T-helper 2 cell (primary cell): ENCODE results near the gene ITPK1.
A peak's percentile ranks its signal among the peaks of the same experiment; 100 is the strongest.
"Not testable (repeated sequence)": the region's sequence is repeated elsewhere in the genome, so short reads cannot be mapped to it uniquely, and the experiment has no call there.

Source experiments
- DNase-seq, 5 experiments: peaks; one replicate each; pipeline versions ENCODE4 v3.0.0 to v3.0.0-alpha.2; 2012 to 2022

Gene ITPK1

GRCh38 chr14:93128725-93129459 lies 13.2 kb upstream of the ITPK1 start:
- no peak for DNase-seq

- DNase-seq: no peak
These were observed 10.4 kb upstream of the ITPK1 start for GRCh38 chr14:93126111-93126510.

DNA sequence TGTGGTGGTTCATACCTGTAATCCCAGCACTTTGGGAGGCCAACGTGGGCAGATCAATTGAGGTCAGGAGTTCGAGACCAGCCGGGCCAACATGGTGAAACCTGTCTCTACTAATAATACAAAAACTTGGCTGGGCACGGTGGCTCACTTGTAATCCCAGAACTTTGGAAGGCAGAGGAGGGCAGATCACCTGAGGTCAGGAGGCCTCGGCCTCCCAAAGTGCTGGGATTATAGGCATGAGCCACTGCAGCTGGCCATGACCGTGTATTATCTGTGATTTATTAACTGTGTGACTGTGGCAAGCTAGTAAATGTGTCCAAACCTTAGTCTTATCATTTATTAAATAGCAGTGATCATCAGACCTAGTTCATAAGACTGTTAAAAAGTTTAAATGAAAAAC lies 7.1 kb upstream of the ITPK1 start:
- DNase-seq: no peak

DNA sequence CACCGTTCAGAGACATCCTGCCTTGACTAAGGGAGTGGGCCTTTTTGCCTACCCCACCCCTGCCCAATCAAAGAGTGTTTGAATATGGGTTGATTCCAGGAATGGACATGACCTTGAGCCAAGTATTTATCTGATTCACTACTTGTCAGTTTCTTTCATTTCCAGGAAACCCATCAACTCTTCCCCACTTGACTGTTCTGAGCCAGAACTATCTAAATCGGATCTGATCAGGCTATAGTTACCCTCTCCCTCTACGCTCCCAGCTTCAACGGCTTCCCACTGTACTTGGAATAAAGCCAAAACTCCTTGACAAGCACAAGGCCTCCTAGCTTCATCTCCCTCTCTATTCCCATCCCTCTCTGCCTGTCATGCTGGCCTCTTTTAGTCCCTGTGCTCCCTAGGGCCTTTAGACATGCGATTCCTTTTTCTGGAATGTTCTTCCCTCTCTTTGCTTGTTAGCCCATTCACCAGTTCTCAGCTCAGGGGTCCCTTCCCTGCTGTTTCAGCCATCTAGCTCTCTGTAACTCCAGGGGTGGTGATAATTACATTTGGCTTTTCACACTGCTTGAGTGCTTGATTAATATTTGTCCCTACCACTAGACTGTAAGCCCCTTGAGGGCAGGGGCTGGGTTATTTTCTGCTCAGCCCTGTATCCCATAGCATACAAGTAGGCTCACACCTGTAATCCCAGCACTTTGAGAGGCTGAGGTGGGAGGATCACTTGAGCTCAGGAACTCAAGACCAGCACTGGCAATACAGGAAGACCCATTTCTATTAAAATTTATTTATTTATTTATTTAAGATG lies 5.5 kb upstream of the ITPK1 start:
- DNase-seq: no peak

GRCh38 chr14:93120517-93120916 lies 4.8 kb upstream of the ITPK1 start:
- no peak for DNase-seq

GRCh38 chr14:93116676-93117200 lies 1.0 kb upstream of the ITPK1 start:
- no peak for DNase-seq

DNA sequence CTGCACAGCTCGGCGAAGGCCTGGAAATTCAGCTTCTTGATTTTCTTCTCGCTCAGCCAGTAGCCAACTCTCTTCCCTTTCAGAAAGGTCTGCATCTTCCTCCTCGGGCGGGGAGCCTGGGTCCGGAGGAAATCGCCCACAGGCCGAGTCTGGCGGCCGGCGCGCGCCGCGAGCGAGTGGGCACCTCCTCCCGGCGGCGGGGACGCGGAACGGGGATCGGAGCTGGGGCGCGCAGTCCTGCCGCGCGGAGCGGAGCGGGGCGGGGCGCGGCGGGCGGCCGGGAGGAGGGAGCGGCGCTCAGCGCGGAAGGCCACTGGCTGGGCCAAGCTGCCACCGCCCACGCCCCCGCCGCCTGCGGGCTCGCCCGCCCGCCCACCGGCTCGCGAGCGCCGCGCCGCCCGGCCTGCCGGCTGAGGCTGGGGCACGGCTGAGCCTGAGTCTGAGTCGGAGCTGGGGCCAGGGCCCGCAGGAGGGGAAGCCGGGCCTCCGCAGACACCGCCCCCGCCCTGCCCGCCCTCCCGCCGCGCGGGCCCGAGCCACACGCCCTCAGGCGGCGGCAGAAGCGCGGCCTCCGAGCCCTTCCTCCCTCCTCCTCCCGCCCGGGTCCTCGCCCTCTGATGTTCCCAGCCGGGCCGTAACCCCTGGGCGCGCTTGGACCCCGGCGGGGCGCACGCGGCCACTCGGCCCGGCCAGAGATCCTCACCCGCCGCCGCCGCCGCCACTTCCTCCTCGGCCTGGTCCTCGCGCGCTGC lies 480 bp downstream of the ITPK1 start:
- peak; percentile 63 to 93 (median 79) for DNase-seq

- peak in 1 of 5 experiments; percentile 18 for DNase-seq
These were observed 1.0 kb downstream of the ITPK1 start for GRCh38 chr14:93114713-93115068.

GRCh38 chr14:93114068-93114710 lies 1.5 kb downstream of the ITPK1 start:
- DNase-seq: peak in 1 of 5 experiments; percentile 21

DNA sequence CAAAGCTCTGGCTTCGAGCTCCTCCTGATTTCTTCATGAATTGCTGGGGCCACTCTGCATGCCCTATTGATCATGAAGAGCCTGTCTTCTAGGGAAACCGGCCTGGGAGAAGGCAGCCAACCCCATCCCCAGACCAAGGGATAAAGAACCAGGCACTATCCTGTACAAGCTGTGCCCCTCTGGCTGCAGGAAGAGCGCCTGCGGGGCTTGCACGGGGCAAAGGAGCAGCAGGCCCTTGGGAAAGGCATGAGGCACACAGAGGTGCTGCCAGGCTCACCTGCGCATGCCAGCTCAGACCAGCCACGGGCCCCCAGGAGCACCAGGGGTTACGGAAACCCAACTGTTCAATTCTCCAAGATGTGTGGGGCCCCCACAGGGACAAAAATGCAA lies 2.1 kb downstream of the ITPK1 start:
- no peak for DNase-seq

DNA sequence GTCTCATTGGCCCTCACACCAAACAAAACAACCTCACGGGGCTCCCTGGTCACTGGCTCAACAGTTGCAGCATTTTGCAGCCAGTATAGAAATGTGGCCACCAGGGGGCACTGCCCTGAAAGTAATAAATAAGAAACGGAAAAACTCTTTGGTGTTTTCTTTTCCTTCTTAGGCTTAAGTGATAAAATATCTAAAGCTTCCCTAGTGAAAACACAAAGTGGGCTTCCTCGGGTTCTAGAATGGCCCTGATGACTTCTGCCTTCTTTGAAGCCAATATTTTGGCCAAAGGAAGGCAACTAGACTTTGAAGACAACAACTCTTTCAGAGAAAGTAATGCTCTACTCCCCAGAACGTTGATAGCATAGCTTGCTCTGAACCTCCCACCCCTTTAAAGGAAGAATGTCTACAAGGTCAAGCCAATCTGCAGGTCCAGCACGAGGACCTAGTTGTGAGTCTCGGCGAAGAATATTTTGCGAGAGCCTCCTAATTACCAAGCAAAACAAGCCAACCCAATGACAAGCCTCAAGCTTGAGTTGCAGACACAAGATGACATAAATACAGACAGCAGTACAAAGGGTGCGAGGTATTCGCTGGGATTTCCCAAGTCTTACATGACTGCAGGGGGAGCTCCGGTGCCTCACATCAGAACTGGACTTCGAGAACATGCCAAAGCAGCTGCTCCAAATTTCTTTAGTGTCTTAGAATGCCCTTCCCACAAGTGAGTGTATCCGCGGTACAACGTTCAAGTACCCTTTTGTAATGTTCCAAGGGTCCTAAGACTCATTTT lies 2.6 kb downstream of the ITPK1 start:
- DNase-seq: peak; percentile 53 to 74 (median 70)

DNA sequence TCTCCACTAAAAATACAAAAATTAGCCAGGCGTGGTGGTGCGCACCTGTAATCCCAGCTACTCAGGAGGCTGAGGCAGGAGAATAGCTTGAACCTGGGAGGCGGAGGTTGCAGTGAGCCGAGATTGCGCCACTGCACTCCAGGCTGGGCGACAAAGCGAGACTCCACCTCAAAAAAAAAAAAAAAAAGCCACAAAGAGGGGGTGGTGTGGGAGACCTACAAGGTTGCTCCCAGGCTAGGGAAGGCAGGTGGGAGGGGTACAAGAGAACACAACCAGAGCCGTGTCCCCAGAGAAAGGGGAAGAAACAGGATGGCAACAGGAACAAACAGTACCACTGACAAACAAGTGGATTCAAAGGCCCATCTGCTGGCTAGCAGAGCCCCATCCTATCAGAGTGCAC lies 4.2 kb downstream of the ITPK1 start:
- DNase-seq: not testable (repeated sequence)

GRCh38 chr14:93110856-93111419 lies 4.8 kb downstream of the ITPK1 start:
- DNase-seq: no peak

- DNase-seq: no peak
These were observed 5.9 kb downstream of the ITPK1 start for GRCh38 chr14:93109572-93110481.

- no peak for DNase-seq
These were observed 7.6 kb downstream of the ITPK1 start for GRCh38 chr14:93108105-93108504.

DNA sequence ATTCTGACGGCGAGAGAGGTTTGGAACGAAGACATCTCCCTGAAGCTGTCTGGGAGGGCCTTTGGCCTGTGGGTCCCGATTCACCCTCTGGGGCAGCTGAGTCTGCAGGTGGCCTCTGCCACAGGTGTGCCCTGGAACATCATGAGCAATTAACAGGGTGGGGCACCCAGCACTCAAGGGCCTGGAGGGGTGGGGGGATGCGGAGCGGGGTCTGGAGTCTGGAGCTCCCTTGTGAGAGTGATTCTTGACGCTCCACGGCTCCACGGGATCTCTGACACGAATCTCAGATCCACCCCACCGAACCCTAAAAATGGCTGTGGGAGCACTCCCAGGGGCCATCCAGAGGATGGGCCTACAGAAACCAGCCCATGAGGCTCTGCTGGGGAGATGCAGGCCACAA lies 8.3 kb downstream of the ITPK1 start:
- DNase-seq: no peak

DNA sequence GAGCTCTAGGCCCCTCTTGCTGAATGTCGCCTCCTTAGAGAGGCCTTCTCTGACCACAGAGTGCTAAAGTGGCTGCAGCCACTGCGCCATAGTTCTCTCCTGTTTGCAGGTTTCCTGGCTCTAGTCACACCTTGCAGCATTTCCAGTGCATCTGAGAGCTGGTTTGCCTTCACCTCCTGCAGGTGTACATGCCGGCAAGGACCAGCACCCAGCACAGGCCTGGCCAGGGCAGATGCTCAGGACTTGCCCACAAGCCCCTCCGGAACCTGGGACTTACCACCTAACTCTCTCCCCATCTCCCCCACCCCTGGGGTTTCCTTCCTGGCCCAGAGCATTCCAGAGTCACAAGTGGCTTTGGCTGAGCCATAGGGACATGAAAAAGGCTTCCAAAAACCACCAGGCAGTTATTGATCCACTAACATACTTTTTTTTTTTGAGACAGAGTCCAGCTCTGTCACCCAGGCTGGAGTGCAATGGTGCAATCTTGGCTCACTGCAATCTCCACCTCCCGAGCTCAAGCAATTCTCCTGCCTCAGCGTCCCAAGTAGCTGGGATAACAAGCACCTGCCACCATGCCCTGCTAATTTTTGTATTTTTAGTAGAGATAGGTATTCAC lies 9.1 kb downstream of the ITPK1 start:
- DNase-seq: no peak

DNA sequence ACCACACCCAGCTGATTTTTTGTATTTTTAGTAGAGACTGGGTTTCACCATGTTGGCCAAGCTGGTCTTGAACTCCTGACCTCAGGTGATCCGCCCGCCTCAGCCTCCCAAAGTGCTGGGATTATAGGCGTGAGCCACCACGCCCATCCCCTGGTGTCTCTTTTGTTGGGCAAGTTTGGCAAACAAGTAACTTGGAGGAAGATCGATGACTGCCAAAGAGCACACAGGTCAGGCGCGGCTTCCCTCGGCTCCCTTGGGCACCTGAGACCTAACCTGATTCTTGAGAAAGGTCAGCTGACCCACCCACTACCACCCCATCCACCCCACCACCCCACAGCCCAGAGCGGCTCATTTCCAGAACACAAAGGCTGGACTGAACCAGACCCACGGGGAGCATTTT lies 9.9 kb downstream of the ITPK1 start:
- DNase-seq: not testable (repeated sequence)

GRCh38 chr14:93105362-93105761 lies 10.4 kb downstream of the ITPK1 start:
- no peak for DNase-seq

DNA sequence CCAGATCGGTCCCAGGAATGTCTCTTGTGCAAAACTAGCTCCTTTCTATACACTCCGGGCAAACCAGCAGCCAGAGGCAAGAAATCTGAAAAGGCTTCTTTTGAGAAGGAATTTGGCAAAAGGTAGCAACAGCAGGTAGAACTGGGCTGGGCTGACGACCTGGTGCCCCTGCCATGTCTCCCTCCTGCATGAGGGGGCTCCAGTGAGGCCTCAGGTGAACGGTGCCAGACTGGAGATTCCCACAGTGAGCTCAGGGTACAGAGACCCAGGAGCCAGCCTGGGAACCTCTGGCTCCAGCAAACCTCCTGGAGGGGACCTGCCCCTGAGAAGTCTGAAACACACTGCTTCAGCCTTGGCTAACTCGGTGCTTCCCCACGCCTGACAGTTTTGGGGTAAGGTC lies 10.8 kb downstream of the ITPK1 start:
- DNase-seq: no peak
